HG03521 (cell line): ENCODE measurements around the gene ADCY3.

ENCODE experiments used
- ATAC-seq: cut with Tn5 transposase; IDR thresholded peaks from one replicate; pipeline ENCODE4 v1.9.1; 2021; ENCODE audit warnings: mild to moderate bottlenecking, moderate library complexity; ENCODE audit not compliant: unreplicated experiment

The ADCY3 gene

GRCh38 chr2:24920098-24920808, at the start of gene ADCY3:
TSS of gene ADCY3 (minus strand) at chr2:24920237. CDS start at chr2:24918987, 1,250 bp downstream.
- ATAC-seq, result peak; percentile 61

GRCh38 chr2:24969784-24970183, 49.7 kb upstream of the ADCY3 start:
- no peak for ATAC-seq

- no peak for ATAC-seq
These were observed 41.9 kb upstream of the ADCY3 start for GRCh38 chr2:24961903-24962302.

- ATAC-seq, result no peak
These were observed 39.7 kb upstream of the ADCY3 start for GRCh38 chr2:24959761-24960160.

GRCh38 chr2:24958411-24958935, 38.4 kb upstream of the ADCY3 start:
- no peak for ATAC-seq

- ATAC-seq, result no peak
These were observed 37.9 kb upstream of the ADCY3 start for GRCh38 chr2:24957976-24958375.

- no peak for ATAC-seq
These were observed 37.2 kb upstream of the ADCY3 start for GRCh38 chr2:24957221-24957620.

- ATAC-seq, result no peak
These were observed 35.9 kb upstream of the ADCY3 start for GRCh38 chr2:24955921-24956320.

GRCh38 chr2:24955232-24955631, 35.2 kb upstream of the ADCY3 start:
- ATAC-seq, result no peak

- ATAC-seq, result no peak
These were observed 30.1 kb upstream of the ADCY3 start for GRCh38 chr2:24950102-24950501.

- ATAC-seq, result no peak
These were observed 28.5 kb upstream of the ADCY3 start for GRCh38 chr2:24948506-24948905.

GRCh38 chr2:24947561-24948157, 27.6 kb upstream of the ADCY3 start:
- no peak for ATAC-seq

- no peak for ATAC-seq
These were observed 25.9 kb upstream of the ADCY3 start for GRCh38 chr2:24945907-24946306.

GRCh38 chr2:24943427-24944053, 23.5 kb upstream of the ADCY3 start:
- no peak for ATAC-seq

- no peak for ATAC-seq
These were observed 19.3 kb upstream of the ADCY3 start for GRCh38 chr2:24939353-24939752.

GRCh38 chr2:24937236-24937635, 17.2 kb upstream of the ADCY3 start:
- ATAC-seq, result no peak

- no peak for ATAC-seq
These were observed 15.1 kb upstream of the ADCY3 start for GRCh38 chr2:24935145-24935544.

- ATAC-seq, result no peak
These were observed 12.7 kb upstream of the ADCY3 start for GRCh38 chr2:24932715-24933114.

GRCh38 chr2:24930768-24931167, 10.7 kb upstream of the ADCY3 start:
- peak; percentile 65 for ATAC-seq

GRCh38 chr2:24929230-24929629, 9.2 kb upstream of the ADCY3 start:
- no peak for ATAC-seq

- no peak for ATAC-seq
These were observed 8.0 kb upstream of the ADCY3 start for GRCh38 chr2:24928036-24928435.
